ENCODE results near the gene CD86.
A peak's percentile ranks its signal among the peaks of the same experiment; 100 is the strongest.

CD86 gene

DNA sequence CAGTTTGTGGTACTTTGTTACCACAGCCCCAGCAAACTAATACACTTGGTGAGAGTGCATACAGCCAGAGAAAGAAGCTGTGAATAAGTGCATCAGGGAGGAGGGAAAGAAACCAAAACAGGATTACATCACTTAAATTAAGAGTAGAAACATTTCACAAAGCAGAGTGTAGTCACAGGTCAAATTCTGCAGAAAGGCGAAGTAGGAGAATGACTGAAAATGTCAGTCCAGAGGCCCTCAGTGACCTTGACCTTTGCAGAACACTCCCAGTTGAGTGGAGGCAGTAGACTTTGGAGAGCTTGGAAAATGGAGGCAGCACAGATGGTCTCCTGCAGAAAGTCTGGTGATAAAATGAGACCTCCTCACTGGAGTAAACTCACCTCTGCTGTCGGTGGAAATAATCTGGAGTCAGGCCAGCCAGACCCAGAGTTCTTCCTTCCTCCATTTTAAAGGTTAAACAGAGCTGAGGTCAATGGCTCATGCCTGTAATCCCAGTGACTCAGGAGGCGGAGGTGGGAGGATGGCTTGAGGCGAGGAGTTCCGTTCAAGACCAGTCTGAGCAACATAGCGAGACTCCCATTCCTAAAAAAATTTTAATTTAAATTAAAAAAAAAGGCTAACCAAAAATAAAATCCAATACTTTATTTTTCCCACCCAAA lies 5.0 kb downstream of the CD86 start:
- DNase-seq, result no peak

DNA sequence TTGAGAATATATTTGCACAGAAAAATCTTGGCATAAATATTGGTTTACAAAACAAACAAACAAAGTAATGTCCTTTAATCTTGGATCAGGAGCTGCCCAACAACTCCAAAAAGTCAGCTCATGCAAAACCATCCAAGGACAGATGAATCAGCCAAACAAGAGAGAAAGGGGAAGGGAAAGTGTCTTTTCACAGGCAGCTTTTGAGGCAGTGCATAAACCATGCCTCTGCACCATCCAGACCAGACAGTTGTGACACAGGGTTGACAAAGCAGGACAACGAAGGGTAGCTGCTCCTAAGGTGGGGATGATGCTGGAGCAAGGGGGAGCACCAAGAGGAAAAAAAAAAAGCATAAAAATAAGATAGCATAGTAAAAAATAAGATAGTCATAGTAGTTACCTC lies 8.7 kb downstream of the CD86 start:
- DNase-seq, result no peak

DNA sequence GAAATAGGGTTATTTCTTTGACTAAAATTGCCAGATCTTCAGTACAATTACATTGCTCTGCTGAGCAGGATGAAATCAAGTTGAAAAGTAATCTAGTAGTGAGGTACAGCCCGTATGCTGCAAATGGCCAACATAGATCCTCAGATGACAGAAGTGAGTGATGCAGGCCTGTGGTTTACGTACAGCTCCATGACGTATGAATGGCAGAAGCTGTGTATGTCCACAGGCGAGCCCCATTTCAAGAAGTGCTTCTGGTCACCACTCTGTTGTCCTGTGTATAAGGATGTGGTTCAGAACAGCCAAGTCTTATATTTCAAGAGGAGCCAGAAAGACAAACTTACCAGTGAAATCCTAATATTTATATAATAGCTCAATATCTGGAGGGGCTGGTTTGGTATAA lies 9.2 kb downstream of the CD86 start:
- DNase-seq, result no peak

DNA sequence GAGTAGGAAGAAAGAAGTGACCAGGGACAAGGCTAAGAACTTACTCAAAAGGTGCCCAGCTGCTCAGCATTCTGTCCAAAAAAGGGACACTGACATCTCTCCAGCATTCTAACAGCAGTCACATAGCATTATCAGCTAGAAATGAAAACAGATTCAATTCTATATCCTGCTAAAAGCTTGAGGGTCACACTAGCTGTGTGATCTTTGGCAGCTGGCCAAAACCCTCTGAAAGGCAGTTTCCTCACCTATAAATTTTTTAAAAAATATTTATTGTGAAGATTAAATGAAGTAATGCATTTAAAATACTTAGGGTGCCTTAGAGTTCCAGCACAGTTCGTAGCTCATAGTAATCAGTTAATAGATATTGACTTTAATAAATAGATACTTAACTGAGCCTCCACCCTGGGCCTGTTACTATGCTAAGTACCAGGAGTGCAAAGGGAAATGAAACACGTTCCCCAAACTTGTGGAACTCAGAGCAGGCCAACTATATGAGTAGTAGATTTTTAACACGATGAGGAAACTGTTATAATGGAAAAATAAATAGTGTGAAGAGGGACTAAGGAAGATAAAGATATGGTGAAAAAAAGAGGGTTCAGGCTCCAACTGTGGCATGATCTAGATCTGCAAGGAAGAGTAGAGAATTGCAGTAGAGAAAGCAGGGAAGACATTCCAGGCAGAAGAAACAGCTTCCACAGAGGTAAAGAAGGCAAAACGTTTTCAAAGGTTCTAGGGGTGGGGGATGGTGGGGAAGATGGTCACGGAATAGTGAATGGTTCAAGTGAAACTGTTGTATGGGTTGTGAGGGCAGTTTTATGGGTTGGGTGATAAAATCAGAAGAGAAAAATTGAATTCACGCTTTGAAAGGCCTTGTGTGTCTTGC lies 11.4 kb downstream of the CD86 start:
- DNase-seq, result no peak

DNA sequence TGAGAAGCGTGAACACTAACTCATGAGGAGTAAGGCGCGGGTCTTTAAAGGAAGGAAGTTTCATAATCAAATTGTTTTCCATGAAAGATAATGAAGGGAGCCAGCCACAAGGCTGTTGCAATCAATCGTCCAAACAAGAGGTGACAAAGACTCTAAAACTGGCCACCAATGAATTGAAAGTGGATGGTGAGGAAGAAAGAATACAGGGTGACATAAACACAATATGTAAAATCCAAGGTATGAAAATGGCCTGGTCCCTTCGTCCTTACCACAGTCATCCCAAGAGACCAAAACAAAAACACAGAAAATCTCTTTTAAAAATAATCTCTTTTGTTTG lies 12.0 kb downstream of the CD86 start:
- no peak for DNase-seq

DNA sequence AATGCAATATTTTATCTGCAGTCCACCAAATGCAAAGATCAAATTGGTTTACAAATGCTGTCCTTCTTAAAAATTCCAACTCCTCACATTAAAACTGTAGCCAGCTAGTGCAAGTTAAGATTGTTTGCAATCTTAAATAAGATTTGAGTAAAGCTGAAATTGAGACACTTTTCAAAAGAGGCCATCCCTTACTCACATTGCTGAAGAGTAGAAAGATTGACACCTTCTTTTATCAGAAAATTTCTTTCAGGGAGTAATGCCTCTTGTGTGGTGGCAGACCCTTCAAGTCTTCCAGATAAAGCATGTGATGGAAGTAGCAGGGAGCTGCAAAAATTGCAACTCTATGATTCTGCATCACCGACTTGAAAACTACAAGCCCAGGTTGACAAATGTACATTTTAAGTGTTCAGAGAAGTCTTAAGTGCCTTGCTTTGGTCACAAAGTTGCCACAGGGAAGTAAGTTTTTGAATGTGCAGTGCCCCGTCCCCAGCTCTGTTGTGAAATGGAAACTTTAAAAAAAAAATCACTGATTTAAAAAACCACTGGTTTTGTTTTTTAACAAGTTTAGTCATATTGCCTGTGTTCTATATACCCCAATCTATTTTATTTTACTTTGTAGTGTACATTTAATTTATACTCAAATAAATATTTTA lies 12.6 kb downstream of the CD86 start:
- no peak for DNase-seq

DNA sequence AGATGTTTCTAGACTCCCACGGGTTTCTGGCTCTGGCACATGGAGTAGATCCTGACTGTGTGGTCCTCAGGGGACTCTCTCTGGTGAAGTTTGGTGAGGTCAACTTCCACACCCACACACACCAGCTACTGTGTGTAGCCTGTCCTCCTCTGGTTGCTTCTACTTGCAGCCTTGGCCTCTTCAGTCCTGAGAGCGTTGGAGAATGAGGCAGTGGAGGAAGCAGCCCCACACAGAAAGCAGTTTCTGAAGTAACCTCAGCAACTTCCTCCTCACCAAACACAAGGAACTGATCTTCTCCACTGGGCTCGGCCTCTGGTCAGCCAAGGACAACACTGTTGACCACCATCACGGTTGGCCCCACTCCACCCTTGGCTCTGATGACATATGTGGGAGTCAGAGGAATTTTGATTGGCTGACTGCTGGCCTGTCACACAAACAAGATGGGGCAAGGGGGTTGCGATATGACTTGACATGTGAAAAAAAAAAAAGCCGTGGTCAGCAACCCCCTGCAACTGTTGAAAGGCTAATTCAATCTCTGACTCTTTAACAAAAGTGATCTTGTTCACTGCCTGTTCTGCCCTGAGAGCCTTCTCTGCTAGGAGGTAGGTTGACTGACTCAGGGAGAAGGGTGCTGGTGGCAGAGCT lies 19.6 kb downstream of the CD86 start:
- no peak for DNase-seq

DNA sequence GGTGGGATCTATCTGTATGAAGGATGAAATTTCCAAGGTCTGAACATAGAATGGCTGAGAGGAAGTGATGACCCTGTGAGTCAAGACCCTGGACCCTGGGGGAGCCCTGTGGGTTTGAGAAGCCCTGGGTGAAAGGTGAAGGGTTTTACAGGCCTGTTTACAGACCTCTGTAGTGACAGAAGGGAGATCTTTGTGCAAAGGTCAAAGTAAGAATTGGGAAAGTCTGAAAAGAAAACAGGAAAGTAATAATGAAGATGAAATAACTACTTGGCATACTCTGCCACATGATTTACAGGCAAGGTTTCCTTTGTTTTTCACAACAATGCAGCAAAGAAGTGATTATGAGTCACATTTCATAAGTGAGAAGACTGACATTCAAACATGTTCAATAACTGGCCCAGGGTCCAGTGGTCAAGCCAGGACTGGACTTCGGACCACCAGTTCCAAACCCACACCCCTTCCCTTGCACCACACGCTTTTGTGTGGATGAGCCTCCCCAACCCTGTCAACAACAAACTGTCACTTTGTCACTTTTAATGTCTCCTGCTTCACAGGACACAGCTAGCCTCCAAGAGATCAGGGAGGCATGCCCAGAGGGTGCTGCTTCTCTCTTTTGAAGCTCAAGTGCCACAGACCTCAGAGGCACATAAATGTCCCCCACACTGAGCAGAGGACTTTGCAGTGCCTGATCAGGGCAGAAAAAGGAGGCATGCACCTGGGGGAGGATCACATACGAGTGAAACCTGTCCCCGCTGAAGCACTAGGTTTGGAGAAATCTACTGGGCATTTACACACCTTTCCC lies 21.5 kb downstream of the CD86 start:
- no peak for DNase-seq

DNA sequence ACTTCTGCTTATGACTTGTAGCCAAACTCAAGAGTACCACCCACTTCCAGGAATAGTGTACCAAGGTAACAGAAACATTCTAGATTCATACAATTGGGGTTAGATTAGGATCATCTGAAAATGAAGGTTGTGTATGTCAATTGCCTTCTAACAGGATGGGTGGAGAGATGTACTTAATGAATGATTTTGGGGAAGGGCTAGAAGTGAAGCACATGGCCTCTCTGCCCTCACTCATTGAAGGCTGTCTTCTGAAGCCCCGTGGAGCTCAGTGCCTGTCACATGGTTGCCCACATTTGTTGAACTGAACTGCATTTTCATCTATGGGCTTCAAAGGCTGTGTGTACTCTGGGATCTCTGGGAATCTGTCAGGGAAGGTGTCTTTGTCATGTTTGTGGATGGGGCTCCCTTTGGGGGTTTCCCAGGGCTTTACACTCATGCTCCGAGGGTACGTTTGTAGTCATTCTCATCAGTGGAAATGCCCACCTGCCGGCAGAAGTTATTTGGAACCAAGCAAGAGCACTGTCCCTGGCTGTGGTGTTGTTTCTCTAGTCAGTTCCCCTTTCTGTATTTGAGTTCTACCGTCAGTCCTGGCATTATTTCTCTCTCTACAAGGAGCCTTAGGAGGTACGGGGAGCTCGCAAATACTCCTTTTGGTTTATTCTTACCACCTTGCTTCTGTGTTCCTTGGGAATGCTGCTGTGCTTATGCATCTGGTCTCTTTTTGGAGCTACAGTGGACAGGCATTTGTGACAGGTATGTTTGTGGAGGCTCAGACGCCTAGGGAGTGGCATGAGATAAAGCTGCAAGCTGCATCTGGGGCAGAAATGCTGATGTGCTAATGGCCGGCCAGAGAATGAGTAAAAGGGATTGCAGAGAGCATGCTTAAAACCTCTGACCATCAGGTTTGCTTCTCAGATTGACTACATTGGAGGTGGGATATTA lies 22.4 kb downstream of the CD86 start:
- no peak for DNase-seq

DNA sequence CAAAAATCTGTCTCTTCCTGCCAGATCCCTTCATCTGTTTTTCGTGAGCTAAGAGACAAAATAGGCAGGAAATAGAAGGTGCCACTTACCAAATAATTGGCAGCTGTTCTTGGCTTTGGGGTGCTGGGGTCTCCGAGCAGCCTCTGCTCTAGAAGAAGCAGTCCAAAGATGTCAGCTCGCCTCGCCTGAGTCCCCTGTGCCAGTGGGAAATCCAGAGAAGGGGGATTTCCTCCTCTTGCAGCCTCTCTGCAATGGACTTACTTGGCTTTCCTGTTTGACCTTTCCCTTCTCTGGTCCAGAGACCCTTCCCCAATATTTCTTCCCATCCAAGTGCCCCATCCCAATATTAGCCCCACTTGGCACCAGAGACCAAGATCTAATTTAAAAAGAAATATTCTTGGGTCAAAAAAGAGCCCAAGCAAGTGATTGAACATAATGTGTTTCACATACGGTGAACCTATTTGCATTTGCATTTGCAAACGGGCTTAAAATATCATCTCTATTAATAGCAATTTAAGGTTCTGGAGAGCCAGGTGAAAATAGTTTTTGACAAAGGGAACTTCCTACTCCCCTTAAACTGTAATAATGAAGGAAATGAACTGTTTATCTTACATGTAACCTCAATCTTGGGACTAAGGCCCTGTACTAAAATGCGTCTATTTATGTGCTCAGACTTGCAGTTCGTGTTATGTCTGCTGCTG lies 23.2 kb downstream of the CD86 start:
- peak in 1 of 2 experiments; percentile 20 for DNase-seq

DNA sequence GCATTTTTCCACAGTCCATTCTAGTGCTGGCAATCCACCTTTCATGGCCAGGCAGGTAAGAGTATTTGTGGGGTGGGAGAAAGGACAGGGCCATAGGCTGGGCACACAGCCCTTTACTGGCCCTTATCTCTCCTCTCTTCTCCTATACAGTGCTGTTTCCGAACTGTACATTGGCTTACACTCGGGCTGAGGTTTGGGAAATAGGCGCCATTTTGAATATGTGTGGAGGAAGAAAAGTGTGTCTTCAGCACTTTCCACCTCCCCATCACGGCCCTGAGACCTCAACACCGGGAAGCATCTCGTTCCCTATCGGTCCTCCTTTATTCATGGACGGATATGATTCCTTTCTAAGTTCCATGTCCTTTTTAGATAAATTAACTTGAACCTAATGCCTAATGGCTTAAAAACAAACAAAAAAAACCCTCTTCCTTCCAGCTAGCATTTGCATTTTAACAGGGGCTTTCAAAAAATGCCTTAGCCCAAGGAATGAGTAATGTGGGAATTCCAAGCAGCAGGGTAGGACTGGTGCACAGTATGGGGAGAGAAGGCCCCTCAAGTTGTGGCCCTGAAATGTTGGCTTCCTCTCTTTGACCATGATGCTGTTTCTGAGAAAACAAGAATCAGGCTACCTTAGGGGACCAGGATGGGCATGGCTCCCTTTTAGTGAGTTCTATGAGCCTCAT lies 24.5 kb downstream of the CD86 start:
- DNase-seq, result no peak

DNA sequence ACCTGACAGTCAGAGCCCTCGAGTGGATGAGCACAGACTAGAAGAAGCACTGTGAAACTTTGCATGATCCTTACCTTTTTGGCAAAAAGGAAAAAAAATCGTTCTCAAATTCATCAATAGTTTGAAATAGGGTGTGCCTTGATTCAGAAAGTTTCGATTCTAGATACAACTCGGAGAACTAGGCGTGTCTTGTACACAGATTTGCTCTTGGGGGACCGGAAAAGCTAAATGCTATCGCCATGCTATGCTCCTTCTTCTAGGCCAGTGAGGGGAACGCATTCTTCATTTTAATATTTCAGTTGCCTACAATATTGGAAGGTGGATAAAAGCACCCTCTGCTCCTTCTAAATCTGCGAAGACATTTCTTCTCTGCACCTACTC lies 25.0 kb downstream of the CD86 start:
- no peak for DNase-seq

DNA sequence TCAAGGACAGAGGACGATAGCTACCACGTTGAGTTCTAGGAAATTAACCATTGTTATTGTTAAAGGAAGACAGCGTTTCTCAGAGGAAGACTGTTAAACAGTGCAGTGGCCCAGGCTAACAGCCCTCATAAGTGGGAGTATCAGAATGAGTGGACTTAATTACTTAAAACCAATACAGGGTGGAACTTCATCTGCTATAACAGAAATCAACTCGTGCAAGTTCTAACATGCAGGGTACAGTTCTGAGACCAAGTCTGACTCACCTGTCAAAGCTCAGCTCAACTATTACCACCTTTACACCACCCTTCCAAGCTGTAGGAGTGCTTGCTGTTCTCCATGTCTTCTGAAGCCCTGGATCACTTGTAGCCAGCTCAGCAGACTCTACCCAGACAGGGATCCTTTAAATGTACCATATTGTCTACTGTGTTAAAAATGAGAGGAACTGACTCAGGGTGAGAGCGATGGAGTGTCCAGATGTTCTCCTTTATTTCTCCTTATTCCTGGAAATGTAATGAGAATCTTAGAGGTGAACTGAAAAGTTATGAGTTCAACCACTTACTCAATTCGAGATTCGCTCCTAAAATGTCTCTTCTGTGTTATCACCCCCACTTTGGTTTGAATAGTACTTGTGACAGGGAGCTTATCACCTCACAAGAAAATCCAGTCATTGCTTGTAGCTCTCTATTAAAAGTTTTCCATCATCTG lies 26.5 kb downstream of the CD86 start:
- DNase-seq, result no peak

DNA sequence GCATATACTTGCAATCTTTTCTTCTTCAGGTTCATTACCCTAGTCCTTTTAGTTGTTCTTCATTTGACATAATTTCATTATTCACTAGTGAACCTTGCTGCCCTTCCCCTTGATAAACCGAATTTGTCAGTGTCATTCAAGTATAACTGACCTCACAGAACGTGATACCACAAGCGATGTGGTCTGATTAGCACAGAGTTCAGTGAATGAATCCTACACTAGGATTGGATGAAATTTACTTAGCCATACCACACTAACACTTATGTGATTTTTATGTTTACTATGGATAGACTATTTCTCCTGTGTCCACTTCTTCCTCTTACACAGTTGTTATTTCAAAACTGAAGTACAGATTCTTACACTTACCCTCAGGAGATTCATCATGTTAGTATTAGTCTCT lies 27.2 kb downstream of the CD86 start:
- no peak for DNase-seq

DNA sequence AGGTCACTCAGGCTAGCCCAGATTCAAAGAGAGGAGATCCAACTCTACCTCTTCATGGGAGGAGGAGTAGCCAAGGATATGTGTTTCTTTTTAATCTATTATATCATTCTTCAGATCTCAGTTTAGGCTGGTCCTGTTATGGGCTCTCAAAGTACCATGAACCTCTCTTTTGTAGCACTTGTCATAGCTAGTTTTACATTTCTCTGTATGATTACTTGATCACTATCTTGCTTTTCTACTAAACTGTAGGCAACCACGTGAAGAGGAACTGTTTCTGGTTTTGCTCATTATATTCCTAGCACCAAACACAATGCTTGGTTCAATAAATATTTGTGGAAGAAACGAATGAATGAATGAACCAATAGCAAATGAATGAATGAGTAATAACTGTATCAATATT lies 29.6 kb downstream of the CD86 start:
- DNase-seq, result no peak

DNA sequence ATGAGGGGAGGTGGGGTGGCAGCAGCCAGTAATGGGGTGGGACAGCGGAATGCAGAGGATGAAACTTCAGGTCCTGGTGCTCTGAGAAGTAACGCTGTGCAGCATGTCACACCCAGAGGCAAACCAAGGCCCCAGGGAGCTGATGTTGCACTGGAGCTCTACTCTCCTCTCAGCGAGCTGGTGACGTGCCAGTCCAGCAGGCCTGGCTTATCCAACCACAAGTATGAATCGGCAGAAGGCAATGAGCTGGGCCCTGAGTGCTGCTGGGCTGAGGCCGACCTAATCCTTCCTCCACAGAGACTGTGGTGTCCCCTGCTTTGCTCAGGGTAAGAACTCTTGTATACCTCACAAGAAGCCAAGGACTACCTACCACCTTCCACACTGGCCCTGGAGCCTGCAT lies 30.5 kb downstream of the CD86 start:
- no peak for DNase-seq

DNA sequence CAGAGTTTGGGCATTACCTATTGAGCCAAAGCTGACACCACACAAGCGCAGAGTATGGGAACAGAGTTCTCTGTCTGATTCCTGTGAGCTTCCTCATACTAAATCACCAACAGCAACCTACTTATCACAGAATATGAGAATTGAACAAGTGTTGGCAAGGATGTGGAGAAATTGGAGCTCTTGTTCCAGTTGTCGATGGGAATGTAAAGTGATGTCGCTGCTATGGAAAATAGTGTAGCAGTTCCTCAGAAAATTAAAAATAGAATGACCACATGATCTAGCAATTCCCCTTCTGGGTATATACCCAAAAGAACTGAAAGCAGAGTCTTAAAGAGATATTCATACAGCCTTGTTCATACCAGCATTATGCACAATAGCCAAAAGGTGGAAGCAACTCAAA lies 33.4 kb downstream of the CD86 start:
- no peak for DNase-seq

DNA sequence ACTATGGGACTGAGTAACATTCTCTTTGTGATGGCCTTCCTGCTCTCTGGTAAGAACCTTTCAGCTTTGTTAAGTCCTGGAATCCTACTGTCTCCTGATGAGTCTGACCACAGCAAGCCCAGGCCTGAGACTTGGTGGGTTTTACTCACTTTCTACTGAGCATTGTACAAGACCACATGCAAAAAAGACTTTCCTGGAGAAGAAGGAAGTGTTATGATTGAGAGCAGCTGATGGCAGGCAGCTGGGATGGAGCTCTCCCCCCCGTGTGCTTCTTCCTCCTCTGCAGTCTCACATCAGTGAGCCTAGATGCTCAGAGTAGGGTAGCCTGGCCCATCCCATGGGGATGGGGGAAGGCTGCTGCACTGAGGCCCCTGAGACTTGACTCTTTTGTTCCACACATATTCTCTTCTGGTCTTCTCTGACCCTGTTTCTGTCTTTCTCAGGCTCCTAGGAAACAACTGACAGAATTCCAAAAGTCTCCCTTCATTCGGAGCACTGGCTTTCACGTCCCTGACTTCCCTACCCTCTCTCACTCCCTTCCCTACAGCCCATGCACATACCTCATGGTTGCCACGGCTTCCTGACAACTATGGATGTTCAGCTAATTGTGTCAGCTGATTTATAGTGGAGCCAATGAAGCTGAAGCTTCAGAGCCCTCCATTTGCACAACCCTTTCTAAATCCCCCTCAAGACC lies 36.6 kb downstream of the CD86 start:
- peak in 1 of 2 experiments; percentile 5 for DNase-seq

Data from NCI-H526 (cell line).